ENCODE results near the gene MCF2L2. TPM values are rescaled to one million over a fixed set of nuclear protein-coding genes. Genes with fewer than 3 reads are reported as not detected.

MCF2L2 gene
- total and polyA plus RNA-seq, 9 of the 15 experiments (the other 6 are each of a cell fraction or from before 2014, with no cell fraction given), result 0.56 to 4.2 (median 3.0) TPM

GRCh38 chr3:183298701-183299153 is 129.7 kb downstream of the MCF2L2 start (continued):
- TF ChIP-seq XRCC4 (IDR thresholded peaks at IDR 0.05; ENCODE audit: extremely low read depth, insufficient read depth, insufficient read length) (no peak), ZNF282 (CRISPR knock-in tag; IDR thresholded peaks at IDR 0.05) (no peak), ELF2 (CRISPR knock-in tag; IDR thresholded peaks at IDR 0.05) (no peak), ZBTB7A (IDR thresholded peaks at IDR 0.05; ENCODE audit: borderline replicate concordance, control insufficient read depth, low read depth, low read length) (no peak), E2F6 (IDR thresholded peaks at IDR 0.05; ENCODE audit: borderline replicate concordance in 1 of 2, extremely low read depth in 1 of 2, insufficient read depth in 1 of 2, insufficient read length in 1 of 2, low read depth in 1 of 2, low read length in 1 of 2, poor library complexity in 1 of 2, severe bottlenecking in 1 of 2) (peak in 1 of 2 experiments; percentile 13), ZNF583 (CRISPR knock-in tag; IDR thresholded peaks at IDR 0.05) (no peak), MEIS2 (IDR thresholded peaks at IDR 0.05; ENCODE audit: partially characterized antibody) (peak; percentile 3), ZNF75A (CRISPR knock-in tag; IDR thresholded peaks at IDR 0.05) (no peak), RREB1 (CRISPR knock-in tag; IDR thresholded peaks at IDR 0.05) (no peak), KAT7 (CRISPR knock-in tag; IDR thresholded peaks at IDR 0.05; ENCODE audit: borderline replicate concordance) (no peak), POLR3A (IDR thresholded peaks at IDR 0.05; ENCODE audit: borderline replicate concordance, extremely low read depth, insufficient read depth, insufficient read length) (no peak), ELK1 (CRISPR knock-in tag; IDR thresholded peaks at IDR 0.05) (no peak), ZMIZ1 (IDR thresholded peaks at IDR 0.05; ENCODE audit: low read depth in 2 of 2, low read length in 2 of 2) (no peak)
